ENCODE measurements around the gene BPIFB1.

BPIFB1 gene

DNA sequence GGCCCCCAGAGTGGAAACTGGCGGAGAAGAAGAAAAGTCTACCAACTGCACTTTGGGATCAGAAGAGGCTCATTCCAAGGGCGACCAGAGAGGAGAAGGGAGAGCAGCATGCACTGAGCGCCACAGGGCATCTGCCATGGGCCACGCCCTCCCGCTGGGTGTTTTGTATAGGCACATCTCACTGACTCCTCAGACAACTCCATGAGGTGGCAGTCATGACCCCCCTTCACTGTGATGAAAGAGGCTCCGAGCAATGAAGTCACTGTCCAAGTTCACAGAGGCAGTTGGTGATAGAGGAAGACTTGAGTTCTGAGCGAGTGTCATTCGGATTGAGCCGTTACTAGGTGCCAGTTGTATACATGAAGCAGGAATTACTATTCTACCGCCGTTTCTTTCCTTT lies 15.4 kb downstream of the BPIFB1 start:
- TF ChIP-seq, protein P1, sequence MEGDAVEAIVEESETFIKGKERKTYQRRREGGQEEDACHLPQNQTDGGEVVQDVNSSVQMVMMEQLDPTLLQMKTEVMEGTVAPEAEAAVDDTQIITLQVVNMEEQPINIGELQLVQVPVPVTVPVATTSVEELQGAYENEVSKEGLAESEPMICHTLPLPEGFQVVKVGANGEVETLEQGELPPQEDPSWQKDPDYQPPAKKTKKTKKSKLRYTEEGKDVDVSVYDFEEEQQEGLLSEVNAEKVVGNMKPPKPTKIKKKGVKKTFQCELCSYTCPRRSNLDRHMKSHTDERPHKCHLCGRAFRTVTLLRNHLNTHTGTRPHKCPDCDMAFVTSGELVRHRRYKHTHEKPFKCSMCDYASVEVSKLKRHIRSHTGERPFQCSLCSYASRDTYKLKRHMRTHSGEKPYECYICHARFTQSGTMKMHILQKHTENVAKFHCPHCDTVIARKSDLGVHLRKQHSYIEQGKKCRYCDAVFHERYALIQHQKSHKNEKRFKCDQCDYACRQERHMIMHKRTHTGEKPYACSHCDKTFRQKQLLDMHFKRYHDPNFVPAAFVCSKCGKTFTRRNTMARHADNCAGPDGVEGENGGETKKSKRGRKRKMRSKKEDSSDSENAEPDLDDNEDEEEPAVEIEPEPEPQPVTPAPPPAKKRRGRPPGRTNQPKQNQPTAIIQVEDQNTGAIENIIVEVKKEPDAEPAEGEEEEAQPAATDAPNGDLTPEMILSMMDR (IDR thresholded peaks at IDR 0.05), result no peak
- Histone ChIP-seq H3K27ac (no peak overlapping the region), H3K9me3 (no peaks in the 10 kb centered on the region), H3K27me3 (no peaks in the 10 kb centered on the region), H3K4me1 (ENCODE audit: control insufficient read depth in 1 of 2, insufficient read depth in 1 of 2, low read depth in 1 of 2, low read length in 1 of 2) (peaks cover 36 to 40% of the 10 kb centered on the region in 2 experiments), H3K4me3 (ENCODE audit: low read depth in 1 of 2, low read length in 1 of 2) (no peak overlapping the region), H3K36me3 (no peaks in the 10 kb centered on the region)

DNA sequence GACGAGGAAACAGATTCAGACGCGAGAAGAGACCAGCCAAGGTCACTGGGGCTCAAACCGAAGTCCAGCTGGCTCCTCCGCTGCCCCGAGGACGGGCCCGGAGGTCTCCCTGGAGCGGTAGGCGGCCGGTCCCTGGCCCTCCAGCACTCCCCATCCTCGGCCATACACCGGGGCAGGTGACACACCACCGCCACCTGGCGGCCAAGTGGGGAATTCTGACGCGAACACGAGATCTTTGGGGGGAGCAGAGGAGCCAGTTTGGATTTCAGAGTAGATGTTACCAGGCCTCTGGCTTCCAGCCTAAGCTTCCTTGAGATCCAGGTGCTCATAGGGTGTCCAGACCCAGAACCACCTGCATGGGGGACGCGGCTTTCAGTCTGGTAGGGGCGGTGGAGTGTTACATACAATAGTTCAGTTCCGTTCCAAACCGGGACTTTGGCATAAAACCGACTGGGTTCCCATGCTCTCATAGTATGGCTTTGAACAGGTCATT lies 16.1 kb downstream of the BPIFB1 start:
- H3K27me3 ChIP-seq, result no peaks in the 10 kb centered on the region
- H3K36me3 ChIP-seq, result no peaks in the 10 kb centered on the region
- TF ChIP-seq, protein P1 (IDR thresholded peaks at IDR 0.05), result peak; percentile 81
- no peak overlapping the region for H3K27ac ChIP-seq
- H3K4me3 ChIP-seq (ENCODE audit: low read depth in 1 of 2, low read length in 1 of 2), result no peak overlapping the region
- H3K9me3 ChIP-seq, result no peaks in the 10 kb centered on the region
- H3K4me1 ChIP-seq (ENCODE audit: control insufficient read depth in 1 of 2, insufficient read depth in 1 of 2, low read depth in 1 of 2, low read length in 1 of 2), result peaks cover 36 to 40% of the 10 kb centered on the region in 2 experiments

DNA sequence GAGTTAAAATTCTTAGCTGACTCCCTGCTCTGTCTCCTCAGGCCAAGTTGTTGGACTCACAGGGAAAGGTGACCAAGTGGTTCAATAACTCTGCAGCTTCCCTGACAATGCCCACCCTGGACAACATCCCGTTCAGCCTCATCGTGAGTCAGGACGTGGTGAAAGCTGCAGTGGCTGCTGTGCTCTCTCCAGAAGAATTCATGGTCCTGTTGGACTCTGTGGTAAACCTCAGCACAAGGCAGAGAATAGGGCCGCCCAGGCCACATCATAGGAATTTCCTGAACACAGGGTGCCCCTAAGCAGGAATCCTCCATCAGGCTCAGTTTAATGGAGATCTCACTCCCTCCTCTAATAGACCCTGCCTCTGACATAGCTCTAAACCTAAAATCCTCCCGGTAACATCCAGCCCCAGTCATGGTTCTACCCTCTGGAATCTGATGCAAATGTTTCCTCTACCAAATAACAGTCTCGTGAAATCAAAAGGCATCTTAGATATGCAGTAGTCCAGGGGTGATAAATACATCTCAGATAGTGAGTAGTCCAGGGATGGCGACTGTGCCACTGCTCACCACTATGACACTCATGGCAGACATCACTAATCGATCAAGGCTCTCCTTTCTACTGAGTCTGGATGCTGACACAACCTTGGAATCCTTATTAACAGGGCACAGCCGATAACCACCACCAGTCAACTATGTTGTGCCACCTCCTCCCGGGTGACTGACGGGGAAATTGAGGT lies 18.3 kb downstream of the BPIFB1 start:
- H3K4me3 ChIP-seq (ENCODE audit: low read depth in 1 of 2, low read length in 1 of 2), result peak overlapping the region in 1 of 2 experiments; percentile 21
- H3K27ac ChIP-seq, result peak overlapping the region; percentile 50
- H3K27me3 ChIP-seq, result no peaks in the 10 kb centered on the region
- no peaks in the 10 kb centered on the region for H3K36me3 ChIP-seq
- TF ChIP-seq, protein P1 (IDR thresholded peaks at IDR 0.05), result no peak
- H3K9me3 ChIP-seq, result no peaks in the 10 kb centered on the region
- H3K4me1 ChIP-seq (ENCODE audit: control insufficient read depth in 1 of 2, insufficient read depth in 1 of 2, low read depth in 1 of 2, low read length in 1 of 2), result peaks cover 36 to 40% of the 10 kb centered on the region in 2 experiments

DNA sequence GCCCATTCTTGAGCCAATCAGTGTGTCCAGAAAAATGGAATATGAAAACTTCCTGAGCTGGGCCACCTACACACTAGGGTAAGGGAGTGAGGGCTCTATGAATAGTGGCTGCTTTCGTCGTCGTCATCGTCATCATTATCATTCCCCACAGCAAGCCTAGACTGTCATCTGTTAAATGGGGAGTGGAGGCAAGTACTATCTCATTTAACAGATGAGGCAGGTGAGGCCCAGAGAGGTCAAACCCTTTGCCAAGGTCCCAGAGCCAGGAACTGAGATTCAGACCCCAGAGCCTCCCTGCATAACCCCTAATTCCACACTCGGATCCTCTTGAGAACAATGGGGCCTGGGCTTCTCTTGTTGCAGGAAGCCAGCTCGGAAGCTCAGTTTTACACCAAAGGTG lies 20.6 kb downstream of the BPIFB1 start:
- H3K9me3 ChIP-seq, result no peaks in the 10 kb centered on the region
- no peaks in the 10 kb centered on the region for H3K36me3 ChIP-seq
- peaks cover 36 to 40% of the 10 kb centered on the region in 2 experiments for H3K4me1 ChIP-seq (ENCODE audit: control insufficient read depth in 1 of 2, insufficient read depth in 1 of 2, low read depth in 1 of 2, low read length in 1 of 2)
- H3K27ac ChIP-seq, result no peak overlapping the region
- no peak overlapping the region for H3K4me3 ChIP-seq (ENCODE audit: low read depth in 1 of 2, low read length in 1 of 2)
- TF ChIP-seq, protein P1 (IDR thresholded peaks at IDR 0.05), result no peak
- no peaks in the 10 kb centered on the region for H3K27me3 ChIP-seq

DNA sequence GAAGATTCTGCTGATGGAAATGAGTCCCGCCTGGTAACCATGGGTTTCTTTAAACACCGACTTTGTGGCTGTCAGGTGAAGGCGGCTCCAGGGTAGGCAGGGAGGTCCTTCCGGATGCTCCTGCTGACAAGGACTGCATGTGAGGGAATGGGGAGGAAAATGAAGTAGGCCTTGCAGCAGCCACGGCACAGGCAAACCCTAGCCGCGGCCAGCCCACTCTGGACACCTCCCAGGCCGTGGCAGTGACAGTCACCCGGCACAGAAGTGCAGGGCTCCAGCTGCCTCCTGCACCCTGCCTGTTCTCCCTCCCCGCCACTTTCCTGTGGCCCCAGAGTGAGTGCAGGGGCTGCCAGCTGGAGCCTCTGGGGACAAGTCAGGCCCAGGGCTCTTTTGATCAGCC lies 21.0 kb downstream of the BPIFB1 start:
- TF ChIP-seq, protein P1 (IDR thresholded peaks at IDR 0.05), result no peak
- Histone ChIP-seq H3K36me3 (no peaks in the 10 kb centered on the region), H3K27me3 (no peaks in the 10 kb centered on the region), H3K4me3 (ENCODE audit: low read depth in 1 of 2, low read length in 1 of 2) (no peak overlapping the region), H3K9me3 (no peaks in the 10 kb centered on the region), H3K4me1 (ENCODE audit: control insufficient read depth in 1 of 2, insufficient read depth in 1 of 2, low read depth in 1 of 2, low read length in 1 of 2) (peaks cover 32 to 38% of the 10 kb centered on the region in 2 experiments), H3K27ac (no peak overlapping the region)

Data from neutrophil (primary cell).